Measurements from ENCODE around the gene STX1B. TPM values are rescaled to one million over a fixed set of nuclear protein-coding genes. Genes with fewer than 3 reads are reported as not detected.

The STX1B gene
- total RNA-seq, result 1 to 10 TPM; 2.9 to 3.9 TPM
- polyA plus RNA-seq, result under 1 TPM in 2 of 3 donors, not detected in 1; 0.07 to 0.49 TPM
- 0.59 to 2.6 (median 1.9) reads per million in 6 experiments for total RNA-seq

DNA sequence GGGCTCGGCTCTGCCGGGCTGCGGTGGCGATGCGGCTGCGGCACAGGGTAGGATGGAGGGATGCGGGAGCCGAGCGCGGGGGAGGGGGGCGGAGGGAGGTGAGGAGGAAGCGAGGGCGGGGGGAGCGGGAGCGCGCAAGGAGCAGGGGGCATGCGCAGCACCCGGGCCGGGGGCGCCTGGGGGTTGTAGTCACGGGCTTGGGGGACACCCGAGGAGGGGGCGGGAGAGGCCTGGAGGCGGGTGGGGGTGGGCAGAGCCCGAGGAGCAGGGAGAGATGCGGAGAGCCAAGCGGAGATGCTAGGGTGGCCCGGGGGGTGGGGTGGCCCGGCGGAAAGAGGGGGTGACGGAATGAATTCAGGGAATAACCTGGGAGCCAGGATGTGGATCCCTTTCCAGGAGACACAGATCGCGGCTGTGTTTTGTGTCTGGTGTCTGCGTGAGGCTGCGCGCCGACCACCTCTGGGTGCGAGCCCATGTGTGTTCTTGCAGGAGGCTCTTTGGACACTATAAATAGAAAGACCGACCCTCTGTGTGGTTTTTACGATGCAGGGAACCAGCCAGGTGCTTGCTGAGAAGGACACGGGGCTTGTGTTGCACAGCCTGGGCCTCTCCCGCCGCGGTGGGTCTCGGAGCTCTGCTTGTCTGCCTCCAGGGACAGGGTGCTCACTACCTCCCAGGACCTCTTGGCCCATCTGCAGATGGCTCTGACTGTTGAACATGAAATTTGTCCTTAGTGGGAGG, at the start of gene STX1B:
TSS of gene STX1B (minus strand) at position 54 of the 741 bp plus-strand sequence. CDS start 242 bp downstream, outside the sequence.
- H3K4me3 Mint-ChIP-seq, result peak within 1 kb of the TSS; percentile 76 to 92 (median 84)
- H3K9me3 Mint-ChIP-seq, result no peaks in the 10 kb centered on the region
- DNase-seq (peak; percentile 34 to 84 (median 60)), ATAC-seq (peak; percentile 81 to 83)
- POLR2A ChIA-PET, result interaction anchor here (0.6 kb wide), 1 partner anchor 863 kb away, joined by 3 read pairs; the partner anchor contains the start of gene ZNF267
- H3K27me3 Mint-ChIP-seq, result peaks cover 2 to 26% (median 14%) of the 10 kb centered on the region in 5 donors
- H3K4me1 Mint-ChIP-seq, result peaks cover 9 to 34% (median 20%) of the 10 kb centered on the region in 4 donors
- no peaks in the 10 kb centered on the region for H3K36me3 Mint-ChIP-seq
- peak within 1 kb of the TSS; percentile 11 to 91 (median 80) for H3K27ac Mint-ChIP-seq

DNA sequence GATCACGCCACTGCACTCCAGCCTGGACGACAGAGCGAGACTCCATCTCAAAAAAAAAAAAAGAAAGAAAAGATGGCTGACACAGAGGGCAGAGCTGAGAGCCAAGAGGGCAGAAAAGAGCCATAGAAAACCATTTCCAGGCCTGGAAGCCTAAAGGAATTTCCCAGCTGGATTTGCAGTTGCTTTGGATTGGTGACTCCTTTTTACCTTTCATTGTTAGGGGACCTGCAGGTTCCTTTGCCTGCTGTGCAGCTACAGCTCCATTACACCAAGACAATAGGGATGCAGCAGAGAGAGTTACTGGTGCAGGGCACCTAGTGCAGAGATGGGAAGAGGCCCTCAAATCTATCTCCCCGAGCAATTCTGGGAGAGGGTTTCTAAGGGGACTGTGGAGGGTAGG, 45.2 kb upstream of the STX1B start:
- peaks cover 0 to 2% (median 0%) of the 10 kb centered on the region in 5 donors for H3K27me3 Mint-ChIP-seq
- no peak overlapping the region for H3K27ac Mint-ChIP-seq
- DNase-seq (no peak), ATAC-seq (no peak)
- H3K9me3 Mint-ChIP-seq, result no peaks in the 10 kb centered on the region
- POLR2A ChIA-PET, result interaction anchor here (0.6 to 0.9 kb wide), 2 partner anchors 16 to 87 kb away, joined by 4 read pairs; no protein-coding TSS in a partner anchor
- peaks cover 0 to 12% (median 2%) of the 10 kb centered on the region in 3 donors for H3K36me3 Mint-ChIP-seq
- peaks cover 0 to 7% (median under 1%) of the 10 kb centered on the region in 4 donors for H3K4me1 Mint-ChIP-seq
- no peak overlapping the region for H3K4me3 Mint-ChIP-seq

DNA sequence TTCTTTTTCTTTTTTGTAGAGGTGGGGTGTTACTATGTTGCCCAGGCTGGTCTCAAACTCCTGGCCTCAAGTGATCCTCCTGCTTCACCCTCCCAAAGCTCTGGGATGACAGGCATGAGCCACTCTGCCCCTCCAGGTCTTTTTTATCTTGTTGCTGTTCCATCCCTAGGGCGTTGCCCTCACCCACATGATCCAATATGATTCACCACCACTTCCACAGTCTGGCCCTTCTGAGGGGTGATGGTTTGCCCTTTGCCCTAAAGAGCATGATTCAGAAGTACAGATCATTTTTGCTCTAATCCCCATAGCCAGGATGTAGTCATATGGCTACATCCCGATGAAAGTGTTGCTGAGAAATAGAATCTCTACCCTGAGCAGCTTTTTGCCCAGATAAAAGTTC, 41.7 kb upstream of the STX1B start:
- ATAC-seq (no peak), DNase-seq (no peak)
- Mint-ChIP-seq H3K27ac (peak overlapping the region in 3 of 10 donors; percentile 7 to 66 (median 29)), H3K27me3 (peaks cover 0 to 2% (median 0%) of the 10 kb centered on the region in 5 donors), H3K36me3 (peaks cover 0 to 3% (median 0%) of the 10 kb centered on the region in 3 donors), H3K4me3 (no peak overlapping the region), H3K9me3 (no peaks in the 10 kb centered on the region), H3K4me1 (peaks cover 0 to 3% (median 0%) of the 10 kb centered on the region in 4 donors)
- POLR2A ChIA-PET, result interaction anchor here (0.6 kb wide), 1 partner anchor 74 kb away, joined by 4 read pairs; no protein-coding TSS in a partner anchor

DNA sequence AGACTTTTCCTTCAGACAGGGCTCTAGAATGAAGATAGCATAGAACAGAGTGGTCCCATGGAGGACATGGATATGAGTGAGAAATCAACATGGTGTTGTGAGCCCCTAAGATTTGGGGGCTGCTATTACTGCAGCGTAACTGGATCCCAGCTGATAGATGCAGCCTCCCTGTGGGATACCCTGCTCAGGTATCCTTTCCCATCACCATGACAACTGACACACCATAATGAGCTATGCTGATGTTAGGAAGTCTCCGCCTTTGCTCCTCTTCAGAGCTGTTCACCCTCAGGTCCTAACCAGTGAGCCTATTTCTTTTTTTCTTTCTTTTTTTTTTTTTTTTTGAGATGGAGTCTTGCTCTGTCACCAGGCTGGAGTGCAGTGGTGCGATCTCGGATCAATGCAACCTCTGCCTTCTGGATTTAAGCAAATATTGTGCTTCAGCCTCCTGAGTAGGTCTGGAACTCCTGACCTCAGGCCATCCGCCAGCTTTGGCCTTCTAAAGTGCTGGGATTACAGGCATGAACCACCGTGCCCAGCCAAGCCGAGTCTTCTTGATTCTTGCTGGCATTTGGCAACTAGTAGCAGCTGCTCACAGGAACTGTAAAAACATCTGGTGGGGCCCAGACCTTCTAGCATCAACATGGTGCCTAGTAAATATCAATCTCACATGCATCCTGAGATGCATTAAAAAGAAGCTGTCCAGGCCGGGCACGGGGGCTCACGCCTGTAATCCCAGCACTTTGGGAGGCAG, 40.0 kb upstream of the STX1B start:
- POLR2A ChIA-PET, result interaction anchor here (0.7 to 1.3 kb wide), 3 partner anchors 12 to 246 kb away, joined by 3 to 5 read pairs (median 3); no protein-coding TSS in a partner anchor
- H3K27me3 Mint-ChIP-seq, result peaks cover 0 to 2% (median 0%) of the 10 kb centered on the region in 5 donors

DNA sequence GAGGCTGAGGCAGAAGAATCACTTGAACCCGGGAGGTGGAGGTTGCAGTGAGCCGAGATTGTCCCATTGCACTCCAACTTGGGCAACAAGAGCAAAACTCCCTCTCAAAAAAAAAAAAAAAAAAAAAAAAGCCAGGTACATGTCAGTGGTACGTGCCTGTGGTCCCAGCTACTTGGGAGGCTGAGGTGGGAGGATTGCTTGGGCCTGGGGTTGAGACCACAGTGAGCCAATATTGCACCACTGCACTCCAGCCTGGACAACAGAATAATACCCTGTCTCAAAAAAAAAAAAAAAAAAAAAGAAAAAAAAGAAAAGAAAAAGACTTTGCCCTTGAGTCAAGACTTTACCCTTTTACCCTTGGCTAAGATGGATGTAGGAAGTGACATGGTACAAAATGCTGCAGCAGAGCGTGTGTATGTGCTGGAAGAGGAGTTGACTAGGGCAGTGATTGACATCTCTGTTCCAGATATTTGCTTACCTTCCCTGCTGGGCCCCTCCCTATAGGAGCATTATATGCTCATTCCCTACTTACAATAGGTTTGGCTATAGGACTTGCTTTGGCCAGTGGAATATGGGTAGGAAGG, 33.6 kb upstream of the STX1B start:
- H3K27me3 Mint-ChIP-seq, result no peaks in the 10 kb centered on the region
- H3K27ac Mint-ChIP-seq, result no peak overlapping the region
- DNase-seq, result no peak
- ATAC-seq, result no peak
- no peaks in the 10 kb centered on the region for H3K9me3 Mint-ChIP-seq
- H3K36me3 Mint-ChIP-seq, result peaks cover 0 to 31% (median 0%) of the 10 kb centered on the region in 3 donors
- H3K4me1 Mint-ChIP-seq, result peaks cover 0 to 6% (median 2%) of the 10 kb centered on the region in 4 donors
- POLR2A ChIA-PET, result interaction anchor here (0.7 kb wide), 1 partner anchor 25 kb away, joined by 5 read pairs; no protein-coding TSS in a partner anchor
- no peak overlapping the region for H3K4me3 Mint-ChIP-seq

More for the DNA sequence above, 40.0 kb upstream of the STX1B start:
- Mint-ChIP-seq H3K36me3 (no peaks in the 10 kb centered on the region), H3K27ac (no peak overlapping the region), H3K9me3 (no peaks in the 10 kb centered on the region), H3K4me3 (no peak overlapping the region), H3K4me1 (peaks cover 0 to 3% (median 0%) of the 10 kb centered on the region in 4 donors)
- DNase-seq, result no peak
- no peak for ATAC-seq

DNA sequence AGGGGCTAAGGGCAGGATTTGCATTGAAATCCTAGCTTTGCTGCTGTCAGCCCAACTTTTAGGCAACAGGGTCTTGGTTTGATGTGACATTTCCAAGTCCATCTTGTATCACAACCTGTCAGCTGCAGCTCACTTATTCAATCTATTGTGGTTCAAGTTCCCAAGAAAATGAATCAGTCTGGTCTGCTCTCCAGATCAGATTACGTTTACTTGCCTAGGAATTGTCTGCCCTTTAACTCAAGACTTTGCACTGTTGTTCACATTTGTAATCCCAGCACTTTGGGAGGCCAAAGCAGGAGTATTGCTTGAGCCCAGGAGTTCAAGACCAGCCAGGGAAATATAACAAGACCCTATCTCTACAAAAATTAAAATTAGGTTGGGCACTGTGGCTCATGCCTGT, 32.9 kb upstream of the STX1B start:
- no peak for DNase-seq
- no peaks in the 10 kb centered on the region for H3K27me3 Mint-ChIP-seq
- no peak overlapping the region for H3K4me3 Mint-ChIP-seq
- peaks cover 0 to 36% (median 3%) of the 10 kb centered on the region in 3 donors for H3K36me3 Mint-ChIP-seq
- H3K9me3 Mint-ChIP-seq, result no peaks in the 10 kb centered on the region
- peaks cover 0 to 9% (median 2%) of the 10 kb centered on the region in 4 donors for H3K4me1 Mint-ChIP-seq
- ATAC-seq, result no peak
- POLR2A ChIA-PET, result interaction anchor here (0.7 kb wide), 1 partner anchor 26 kb away, joined by 5 read pairs; no protein-coding TSS in a partner anchor
- H3K27ac Mint-ChIP-seq, result no peak overlapping the region

DNA sequence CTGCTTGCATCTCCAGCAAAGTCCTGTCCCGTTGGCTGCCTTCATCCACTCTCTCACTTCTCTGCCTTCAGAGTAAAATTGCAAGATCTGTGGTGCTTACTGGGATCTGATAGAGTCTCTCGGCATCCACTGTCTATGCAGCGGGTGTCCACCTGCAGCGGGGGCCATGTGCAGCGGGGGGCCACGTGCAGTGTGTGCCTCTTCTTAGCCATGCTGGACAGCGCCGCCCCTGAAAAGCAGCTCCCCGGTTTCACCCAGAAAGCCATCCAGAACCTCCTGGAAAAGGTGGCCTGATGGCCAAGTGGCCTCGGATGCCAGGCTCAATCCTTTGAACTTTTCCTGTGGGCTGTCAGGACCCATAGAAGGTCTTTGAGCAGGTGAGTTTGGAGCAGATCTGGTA, 32.4 kb upstream of the STX1B start:
- Mint-ChIP-seq H3K27me3 (no peaks in the 10 kb centered on the region), H3K9me3 (no peaks in the 10 kb centered on the region), H3K4me1 (peaks cover 0 to 9% (median 2%) of the 10 kb centered on the region in 4 donors), H3K4me3 (peak overlapping the region in 1 of 10 donors; percentile 56), H3K27ac (peak overlapping the region in 1 of 10 donors; percentile 62), H3K36me3 (peaks cover 0 to 36% (median 3%) of the 10 kb centered on the region in 3 donors)
- DNase-seq, result no peak
- POLR2A ChIA-PET, result no interaction called here
- ATAC-seq, result no peak

DNA sequence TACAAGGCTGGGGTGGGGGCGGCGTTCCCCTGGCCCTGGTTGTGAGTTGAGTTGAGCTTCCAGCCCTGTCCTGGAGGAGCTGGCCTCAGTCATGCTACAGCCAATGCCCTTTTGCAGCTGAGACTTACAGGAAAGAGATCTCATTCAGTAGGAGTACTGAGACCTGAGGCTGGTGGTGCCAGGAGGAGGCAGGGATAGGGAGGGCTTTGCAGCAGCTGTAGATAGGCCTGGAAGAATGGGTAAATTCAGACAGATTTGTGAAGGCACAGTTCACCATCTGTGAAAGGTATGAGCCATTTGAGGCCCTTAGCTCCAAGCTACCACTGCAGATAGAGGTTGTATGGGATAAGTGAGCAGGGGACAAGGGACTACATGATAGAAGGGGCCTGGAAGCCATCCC, 28.6 kb upstream of the STX1B start:
- H3K36me3 Mint-ChIP-seq, result peaks cover 0 to 55% (median 3%) of the 10 kb centered on the region in 3 donors
- H3K4me3 Mint-ChIP-seq, result no peak overlapping the region
- POLR2A ChIA-PET, result interaction anchor here (0.6 to 0.7 kb wide), 2 partner anchors 17 to 172 kb away, joined by 3 to 4 read pairs; no protein-coding TSS in a partner anchor
- no peaks in the 10 kb centered on the region for H3K9me3 Mint-ChIP-seq
- H3K27me3 Mint-ChIP-seq, result no peaks in the 10 kb centered on the region
- H3K4me1 Mint-ChIP-seq, result peaks cover 13 to 24% (median 19%) of the 10 kb centered on the region in 4 donors
- ATAC-seq (no peak), DNase-seq (no peak)
- peak overlapping the region in 1 of 10 donors; percentile 29 for H3K27ac Mint-ChIP-seq

DNA sequence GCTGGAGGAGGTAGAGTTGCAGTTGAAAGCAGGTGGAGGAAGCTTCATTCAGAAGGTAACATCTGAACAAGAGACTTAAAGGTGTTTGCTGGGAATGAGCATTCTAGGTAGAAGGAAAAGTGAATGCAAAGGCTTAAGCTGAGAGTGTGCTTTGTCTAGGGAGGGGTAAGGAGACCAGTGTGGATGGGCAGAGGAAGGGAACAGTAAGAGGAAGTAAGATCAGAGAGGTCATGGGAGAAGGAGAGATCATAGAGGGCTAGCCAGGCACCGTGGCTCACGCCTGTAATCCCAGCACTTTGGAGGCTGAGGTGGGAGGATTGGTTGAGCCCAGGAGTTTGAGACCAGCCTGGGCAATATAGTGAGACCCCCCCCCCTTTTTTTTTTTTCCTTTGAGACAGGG, 26.3 kb upstream of the STX1B start:
- DNase-seq, result no peak
- peaks cover 0 to 49% (median 3%) of the 10 kb centered on the region in 3 donors for H3K36me3 Mint-ChIP-seq
- peaks cover 0 to 3% (median 0%) of the 10 kb centered on the region in 5 donors for H3K27me3 Mint-ChIP-seq
- H3K9me3 Mint-ChIP-seq, result no peaks in the 10 kb centered on the region
- peak overlapping the region in 3 of 10 donors; percentile 1 to 13 (median 9) for H3K27ac Mint-ChIP-seq
- H3K4me1 Mint-ChIP-seq, result peaks cover 21 to 37% (median 34%) of the 10 kb centered on the region in 4 donors
- H3K4me3 Mint-ChIP-seq, result peak overlapping the region in 1 of 10 donors; percentile 43
- POLR2A ChIA-PET, result no interaction called here
- no peak for ATAC-seq

DNA sequence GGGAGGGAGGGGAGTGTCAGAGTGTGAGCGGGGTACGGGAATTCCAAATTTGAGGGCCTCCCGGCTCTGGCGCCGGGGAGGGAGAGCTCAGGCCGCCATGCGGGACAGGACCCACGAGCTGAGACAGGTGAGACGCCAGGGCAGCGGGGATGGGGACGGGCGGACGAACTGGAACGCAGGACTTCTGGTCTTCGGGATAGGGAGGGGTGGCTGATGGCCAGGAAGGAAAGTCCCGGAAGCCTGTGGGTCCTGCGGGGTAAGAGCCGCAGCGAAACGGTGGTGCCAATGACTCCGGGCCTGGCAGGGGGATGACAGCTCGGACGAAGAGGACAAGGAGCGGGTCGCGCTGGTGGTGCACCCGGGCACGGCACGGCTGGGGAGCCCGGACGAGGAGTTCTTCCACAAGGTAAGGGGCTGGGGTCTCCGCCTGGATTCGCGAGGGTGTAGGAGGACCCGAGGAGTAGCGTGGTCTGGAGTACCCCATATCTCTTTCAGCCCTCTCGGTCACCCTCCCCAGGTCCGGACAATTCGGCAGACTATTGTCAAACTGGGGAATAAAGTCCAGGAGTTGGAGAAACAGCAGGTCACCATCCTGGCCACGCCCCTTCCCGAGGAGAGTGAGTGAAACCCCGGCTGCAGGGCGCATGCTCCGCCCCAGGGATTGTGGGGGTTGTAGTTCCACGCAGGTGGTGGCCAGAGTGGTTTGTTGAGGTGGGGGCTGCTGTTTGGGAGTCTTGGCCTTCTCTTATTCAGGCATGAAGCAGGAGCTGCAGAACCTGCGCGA, 23.5 kb upstream of the STX1B start:
- DNase-seq, result peak; percentile 76 to 91 (median 84)
- Mint-ChIP-seq H3K9me3 (no peaks in the 10 kb centered on the region), H3K27ac (peak overlapping the region; percentile 93 to 100 (median 99)), H3K36me3 (peaks cover 0 to 28% (median 3%) of the 10 kb centered on the region in 3 donors), H3K27me3 (peaks cover 0 to 3% (median 0%) of the 10 kb centered on the region in 5 donors), H3K4me3 (peak overlapping the region; percentile 95 to 100 (median 98)), H3K4me1 (peaks cover 19 to 39% (median 34%) of the 10 kb centered on the region in 4 donors)
- POLR2A ChIA-PET, result interaction anchor here (0.6 to 3.6 kb wide), 7 partner anchors 16 to 146 kb away, joined by 3 to 26 read pairs (median 4); partner anchors contain the start of genes FUS, KAT8, ZNF646 and ZNF668
- ATAC-seq, result peak; percentile 24 to 46
